Right renal cortex interstitium (tissue), 3 donors: ENCODE measurements around the gene XKR7. TPM values are rescaled to one million over a fixed set of nuclear protein-coding genes. Genes with fewer than 3 reads are reported as not detected.
A peak's percentile ranks its signal among the peaks of the same experiment; 100 is the strongest.

Source experiments
- DNase-seq, 3 donors: peaks; one replicate each; pipeline ENCODE4 v3.0.0-alpha.2; 2013; ENCODE audit warnings: low read depth in 3 of 3, low spot score in 2 of 3
- polyA plus RNA-seq, 3 donors: library from polyadenylated mRNA; unstranded; fragments of 120-200 nt; gene quantifications; one replicate each; pipeline ENCODE4 v1.2.1, GENCODE V29; 2013; ENCODE audit not compliant: insufficient read length in 3 of 3

XKR7 gene
- polyA plus RNA-seq, 3 donors, result 0.24 to 0.33 (median 0.26) TPM

DNA sequence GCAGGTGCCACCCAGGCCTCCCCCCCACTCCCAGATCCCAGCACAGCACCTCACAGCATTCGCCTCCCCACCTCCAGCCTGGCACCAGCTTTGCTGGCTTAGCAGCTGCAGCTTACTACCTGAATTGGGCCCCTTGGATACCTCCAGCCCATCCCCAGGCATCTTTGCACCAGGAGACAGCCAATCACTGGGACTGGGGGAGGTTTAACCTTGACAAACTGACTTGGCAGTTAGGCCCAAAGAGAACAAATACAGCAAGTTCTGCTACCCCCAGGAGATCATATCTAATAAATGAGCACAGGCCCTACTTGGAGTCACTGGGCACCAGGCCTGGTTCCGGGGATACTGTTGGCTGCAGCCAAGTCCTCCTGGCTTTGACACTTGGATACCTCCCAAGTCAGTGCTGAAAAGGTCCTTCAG is 24.9 kb upstream of the XKR7 start:
- no peak for DNase-seq

DNA sequence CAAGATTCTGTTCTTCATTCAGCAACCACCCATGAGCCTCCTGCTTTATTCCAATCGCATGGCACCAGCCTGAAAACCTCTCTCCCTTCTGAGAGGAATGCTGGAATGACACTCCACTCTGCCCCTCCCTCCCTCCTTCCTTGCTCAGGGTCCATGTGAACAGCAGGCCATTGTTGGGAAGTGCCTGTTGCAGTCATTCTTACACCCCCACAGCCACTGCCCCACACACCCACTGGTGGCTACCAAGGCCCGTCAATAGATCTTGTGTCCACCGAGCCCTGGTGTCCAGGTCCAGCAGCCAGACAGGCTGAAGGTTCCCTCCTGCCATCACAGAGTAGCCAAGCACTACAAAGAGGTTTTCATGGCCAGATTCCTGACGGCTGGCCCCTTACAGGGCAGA is 22.6 kb upstream of the XKR7 start:
- no peak for DNase-seq

DNA sequence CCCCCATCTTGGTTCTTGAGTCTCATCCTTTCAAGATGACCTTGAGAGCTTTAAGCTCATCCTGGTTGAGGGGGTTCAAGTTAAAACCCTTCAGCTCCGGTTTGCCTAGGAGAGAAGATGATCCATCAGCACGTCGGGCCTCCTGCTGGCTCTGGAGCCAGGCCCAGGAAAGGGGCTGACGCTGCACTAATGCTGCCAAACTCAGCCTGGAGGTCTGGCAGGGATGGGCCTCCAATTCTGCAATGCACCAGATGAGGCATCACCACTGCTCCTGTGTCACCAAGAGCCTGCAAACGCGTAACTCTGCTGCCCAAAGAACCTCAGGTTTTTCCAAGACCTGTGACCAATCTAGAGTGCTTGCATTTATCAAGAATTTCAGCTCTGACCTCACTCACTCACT is 22.2 kb upstream of the XKR7 start:
- no peak for DNase-seq

DNA sequence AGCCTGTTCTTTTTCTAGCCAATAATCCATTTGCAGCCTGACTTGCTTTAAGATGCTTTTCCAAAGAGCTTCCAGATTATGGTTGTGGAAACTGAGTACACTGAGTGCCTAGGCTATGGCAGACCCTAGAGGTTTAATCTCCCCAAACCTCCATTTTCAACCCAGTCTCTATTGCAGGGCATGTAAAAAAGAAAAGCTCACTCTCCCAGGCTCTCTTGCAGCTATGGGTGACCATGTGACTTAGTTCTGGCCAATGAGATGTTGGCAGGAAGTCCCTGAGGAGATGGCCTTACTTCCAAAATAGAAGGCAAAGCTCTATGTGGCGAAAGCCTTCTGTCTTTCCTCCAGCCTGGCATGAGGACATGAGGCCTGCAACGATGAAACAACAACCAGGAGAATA is 19.9 kb upstream of the XKR7 start:
- DNase-seq, result no peak

DNA sequence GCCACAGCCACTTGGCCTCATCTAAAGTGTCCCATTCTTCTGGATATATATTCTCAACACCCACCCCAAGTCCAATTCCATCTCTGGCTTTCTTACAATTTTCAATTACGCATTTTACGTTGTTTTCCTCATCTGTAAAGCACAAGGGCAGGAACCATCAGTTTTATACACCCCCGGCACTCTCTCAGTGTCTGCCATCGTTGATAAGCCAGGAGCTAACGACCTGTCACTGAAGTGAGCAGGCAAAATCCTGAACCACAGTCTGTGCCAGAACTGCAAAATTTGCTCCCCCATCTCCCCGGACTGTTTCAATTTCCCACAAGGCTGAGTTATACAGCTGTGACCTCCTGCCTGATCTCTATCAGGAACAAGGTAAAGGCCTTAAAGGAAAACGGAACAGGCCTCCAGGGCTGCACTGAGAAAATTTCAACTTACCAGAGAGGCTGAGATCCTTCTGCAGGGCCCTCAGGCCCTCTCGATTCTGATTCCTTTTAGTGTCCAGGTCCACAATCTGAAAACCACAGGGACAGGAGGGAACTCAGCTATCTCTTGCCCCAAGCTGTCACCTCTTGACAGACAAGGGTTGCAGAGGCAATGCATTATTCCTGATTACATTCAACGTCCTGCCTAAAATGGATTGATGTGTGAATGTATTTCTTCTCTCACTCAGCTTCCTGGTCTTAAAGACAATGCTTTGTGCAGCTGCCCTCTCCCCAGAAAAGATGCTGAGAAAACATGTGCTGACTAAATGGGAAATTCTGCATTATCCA is 17.9 kb upstream of the XKR7 start:
- DNase-seq, result no peak

DNA sequence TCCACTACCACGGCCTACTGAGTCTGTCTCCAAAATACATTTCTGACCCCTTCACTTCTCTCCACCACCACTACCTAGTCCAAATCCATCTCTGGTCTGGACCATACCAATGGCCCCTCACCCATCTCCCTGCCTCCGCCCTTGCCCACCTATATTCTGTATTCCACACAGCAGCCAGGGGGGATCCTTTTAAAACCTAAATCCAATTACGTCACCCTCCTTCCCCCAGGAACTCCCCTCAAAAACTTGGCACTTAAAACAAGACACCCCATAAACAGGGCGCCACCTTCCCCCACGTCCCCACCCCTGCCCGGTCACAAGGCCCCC is 16.8 kb upstream of the XKR7 start:
- no peak for DNase-seq

DNA sequence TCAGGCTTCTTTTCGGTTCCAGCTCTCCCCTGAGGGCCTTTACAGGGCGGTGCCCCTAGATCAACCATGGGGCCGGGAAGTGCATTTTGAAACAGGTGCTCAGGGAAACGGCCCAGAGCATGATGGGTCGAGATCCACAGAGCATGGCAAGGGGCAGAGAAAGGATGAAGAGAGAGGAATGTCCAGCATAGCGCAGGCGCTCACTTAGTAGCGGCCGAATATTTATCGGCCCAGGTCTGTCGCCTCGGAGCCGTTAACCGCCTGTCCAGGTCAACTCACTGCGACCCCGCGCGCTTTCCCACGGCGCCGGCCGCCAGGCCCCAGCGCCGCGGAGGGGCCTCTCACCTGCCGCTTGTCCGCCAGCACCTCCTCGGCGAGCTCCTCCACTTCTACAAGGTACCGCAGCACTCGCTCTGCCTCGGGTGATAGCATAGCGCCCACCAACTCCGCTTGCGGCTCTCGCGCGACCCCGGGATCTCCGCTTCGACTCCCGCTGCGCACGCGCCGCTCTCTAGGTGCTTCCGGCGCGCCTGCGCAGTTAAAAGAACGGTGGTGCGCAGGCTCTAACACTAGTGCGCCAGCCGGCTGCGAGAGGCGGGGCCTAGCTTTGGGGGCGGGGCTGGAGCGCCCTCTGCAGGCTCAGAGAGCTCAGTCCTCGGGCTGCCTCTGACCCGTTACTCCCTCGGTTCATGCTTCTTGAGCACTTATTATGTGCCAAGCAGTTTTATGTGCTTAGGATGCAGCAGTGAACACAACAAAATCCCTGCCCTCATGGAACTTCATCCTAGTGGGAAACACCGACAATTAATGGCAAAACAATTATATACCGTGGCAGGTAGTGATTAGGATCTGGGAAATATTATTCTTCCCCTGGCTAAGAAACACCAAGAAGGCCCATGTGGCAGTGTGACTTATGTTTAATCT is 16.2 kb upstream of the XKR7 start, which contains the start of gene PDRG1:
Gene PDRG1 (minus strand): TSS at position 517 of the 924 bp plus-strand sequence. CDS start 85 bp downstream, at position 432.
- peak; percentile 89 to 92 (median 91) for DNase-seq

DNA sequence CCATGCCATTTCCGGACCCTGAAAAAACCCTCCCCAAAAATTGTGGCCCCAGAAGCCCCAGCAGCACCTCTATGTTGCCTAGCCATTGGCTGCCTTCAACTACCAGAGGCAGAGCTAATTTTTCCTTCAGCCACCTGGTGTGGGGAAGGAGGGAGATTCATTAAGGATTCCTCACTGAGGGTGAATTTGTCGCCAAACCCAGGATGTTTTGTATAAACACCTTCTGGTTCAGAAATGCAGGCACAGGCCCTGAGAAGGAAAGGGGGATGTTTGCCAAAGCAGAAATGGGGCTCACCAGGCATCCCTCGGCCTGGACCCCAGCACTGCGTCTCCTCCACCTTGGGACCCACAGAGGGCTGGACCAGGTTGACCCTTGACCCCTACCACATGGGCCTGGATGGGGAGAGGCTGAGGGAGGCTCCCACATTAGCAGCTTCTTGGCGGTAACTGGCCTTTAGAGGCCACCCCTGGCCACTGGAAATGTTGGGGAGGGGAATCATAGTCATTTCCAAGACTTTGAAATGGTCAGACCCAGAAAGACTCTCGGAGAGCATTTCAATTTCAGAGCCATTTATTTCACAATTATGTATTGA is 14.3 kb upstream of the XKR7 start:
- no peak for DNase-seq

DNA sequence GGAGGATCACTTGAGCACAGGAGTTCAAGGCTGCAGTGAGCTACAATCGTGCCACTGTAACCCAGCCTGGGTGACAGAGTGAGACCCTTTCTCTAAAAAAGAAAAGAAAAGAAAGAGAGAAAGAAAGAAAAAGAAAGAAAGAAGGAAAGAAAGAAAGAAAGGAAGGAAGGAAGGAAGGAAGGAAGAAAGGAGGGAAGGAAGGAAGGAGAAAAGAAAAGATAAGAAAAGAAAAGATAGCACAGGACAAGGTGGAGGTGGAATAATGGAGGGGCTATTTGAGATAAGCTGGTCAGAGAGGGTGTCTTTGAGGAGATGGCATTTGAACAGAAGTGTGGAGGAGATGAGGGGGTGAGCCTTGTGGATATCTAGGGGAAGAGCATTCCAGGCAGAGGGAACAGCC is 13.5 kb upstream of the XKR7 start:
- no peak for DNase-seq

DNA sequence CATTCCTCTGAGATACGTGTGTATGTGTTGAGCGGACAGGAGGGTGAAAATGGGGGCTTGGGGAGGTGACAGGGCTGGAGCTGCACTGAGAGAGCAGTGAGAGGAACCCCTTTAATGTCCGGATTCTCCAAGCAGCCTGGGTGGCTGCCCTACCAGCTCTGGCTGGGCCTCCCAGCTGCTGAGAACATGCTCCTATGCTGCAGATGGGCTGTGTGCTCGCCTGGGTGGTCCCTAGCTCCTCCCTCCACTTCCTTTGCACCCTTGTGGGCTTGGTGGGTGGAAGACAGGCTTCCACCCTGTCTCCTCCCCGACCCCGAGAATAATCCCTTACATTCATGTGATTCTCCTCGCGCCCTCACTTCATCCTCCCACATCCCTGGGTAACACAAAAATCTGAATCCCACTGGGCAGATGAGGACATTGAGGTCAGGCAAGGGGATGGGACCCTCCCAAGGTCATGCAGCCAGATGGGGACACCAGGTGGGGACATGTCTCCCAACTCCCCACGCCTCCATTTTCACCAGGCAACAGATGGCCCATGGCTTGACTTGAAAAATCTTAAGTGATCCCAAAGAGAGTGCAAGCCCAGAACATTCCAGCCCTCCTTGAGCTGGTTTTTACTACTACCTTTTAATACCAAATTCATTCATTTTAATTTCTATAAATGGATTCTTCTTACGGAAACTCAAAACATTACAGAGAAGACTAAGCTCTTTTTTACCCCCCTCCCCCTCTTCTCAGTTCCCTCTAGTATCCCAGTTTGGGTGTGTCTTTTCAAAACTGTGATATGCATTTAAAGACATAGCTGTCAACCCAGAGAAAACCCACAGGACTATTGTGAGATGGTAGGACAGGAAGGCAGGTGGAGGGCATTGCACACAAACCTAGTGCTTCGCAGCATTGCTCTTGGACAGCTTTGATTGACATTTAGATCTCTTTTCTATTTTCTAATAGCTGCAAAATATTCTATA is 11.1 kb upstream of the XKR7 start:
- no peak for DNase-seq

DNA sequence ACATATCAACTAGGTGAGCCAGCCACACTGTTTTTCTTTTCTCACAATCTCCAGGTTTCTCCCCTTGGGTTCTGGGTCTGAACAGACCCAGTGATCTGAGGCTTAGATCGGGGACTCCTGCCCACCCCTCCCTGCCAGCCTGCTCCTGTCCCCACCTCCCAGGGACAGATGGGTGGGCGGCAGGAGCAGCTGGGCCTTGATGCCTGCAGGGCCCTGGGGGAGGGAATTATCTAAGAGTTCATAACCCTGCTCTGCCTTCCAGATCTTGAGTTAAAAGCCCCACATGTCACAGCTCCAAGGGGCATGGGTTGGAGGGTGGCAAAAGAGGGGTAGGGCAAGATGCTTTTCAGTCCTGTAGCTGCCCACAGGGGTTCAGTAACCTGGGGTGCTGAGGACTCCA is 5.2 kb upstream of the XKR7 start:
- DNase-seq, result no peak

DNA sequence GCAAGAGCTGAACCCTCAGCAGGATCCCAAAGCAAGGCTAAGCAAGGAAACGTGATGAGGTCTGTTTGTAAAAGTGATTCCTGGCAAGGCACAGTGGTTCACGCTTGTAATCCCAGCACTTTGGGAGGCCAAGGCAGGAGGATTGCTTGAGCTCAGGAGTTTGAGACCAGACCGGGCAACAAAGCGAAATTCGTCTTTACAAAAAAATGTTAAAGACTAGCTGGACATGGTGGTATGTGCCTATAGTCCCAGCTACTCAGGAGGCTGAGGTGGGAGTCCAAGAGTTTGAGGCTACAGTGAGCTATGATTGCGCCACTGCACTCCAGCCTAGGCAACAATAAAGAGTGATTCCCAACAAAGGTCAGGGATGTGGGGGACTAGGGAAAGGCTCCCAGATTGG is 4.1 kb upstream of the XKR7 start:
- no peak for DNase-seq

DNA sequence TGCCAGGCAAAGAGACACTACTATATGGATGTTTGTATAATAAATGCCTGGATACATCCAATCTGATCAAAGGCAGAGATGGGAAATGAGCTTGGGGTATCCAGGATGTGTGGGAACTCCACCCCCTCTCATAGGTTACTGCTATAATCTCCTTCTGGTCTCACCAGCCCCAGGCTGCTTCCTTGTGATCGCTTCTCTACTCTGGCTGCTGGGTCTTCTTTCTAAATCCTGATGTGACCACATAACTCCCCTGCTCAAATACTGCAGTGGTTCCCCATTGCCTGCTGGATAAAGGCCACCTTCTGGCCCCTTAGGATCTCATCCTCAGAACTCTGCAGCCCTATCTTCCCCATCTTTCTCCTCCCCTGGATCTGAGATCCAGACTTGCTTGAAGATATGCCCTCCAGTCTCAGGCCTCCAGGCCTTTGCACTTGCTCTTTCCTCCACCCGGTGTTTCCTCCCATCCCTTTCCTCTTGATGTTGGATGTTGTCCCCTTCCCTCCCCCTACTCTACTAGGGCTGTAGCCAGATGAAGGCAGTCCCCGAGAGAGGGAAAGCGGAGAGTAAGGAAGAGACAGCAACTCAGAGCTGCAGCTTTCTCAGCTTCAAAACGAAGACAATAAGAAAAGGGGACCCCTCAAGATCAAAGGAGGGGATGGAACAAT is 828 bp upstream of the XKR7 start:
- DNase-seq, result no peak

DNA sequence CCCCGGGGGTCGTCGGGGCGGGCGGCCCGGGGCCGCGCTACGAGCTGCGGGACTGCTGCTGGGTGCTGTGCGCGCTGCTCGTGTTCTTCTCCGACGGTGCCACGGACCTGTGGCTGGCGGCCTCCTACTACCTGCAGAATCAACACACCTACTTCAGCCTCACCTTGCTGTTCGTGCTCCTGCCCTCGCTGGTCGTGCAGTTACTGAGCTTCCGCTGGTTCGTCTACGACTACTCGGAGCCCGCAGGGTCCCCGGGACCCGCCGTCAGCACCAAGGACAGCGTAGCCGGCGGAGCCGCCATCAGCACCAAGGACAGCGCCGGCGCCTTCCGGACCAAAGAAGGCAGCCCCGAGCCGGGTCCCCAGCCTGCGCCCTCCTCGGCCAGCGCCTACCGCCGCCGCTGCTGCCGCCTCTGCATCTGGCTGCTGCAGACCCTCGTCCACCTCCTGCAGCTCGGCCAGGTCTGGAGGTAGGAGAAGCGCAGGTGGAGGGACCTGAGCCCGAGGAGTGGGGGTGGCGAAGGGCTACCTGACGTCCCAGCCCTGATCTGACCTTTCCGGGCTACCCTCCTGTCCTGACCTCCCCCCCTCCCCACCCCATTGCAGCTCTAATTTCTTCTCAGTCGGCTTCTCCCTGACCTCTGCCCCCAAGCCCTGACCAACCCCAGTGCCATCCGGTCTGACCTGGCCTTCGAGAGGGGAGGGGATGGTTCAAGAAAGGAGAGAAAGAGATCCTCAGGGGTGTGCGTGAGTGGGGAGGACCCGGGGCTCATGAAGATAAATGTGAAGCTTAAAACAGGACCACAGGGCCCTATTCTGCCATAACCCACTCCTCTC is 558 bp downstream of the XKR7 start:
- peak; percentile 65 to 79 (median 77) for DNase-seq

DNA sequence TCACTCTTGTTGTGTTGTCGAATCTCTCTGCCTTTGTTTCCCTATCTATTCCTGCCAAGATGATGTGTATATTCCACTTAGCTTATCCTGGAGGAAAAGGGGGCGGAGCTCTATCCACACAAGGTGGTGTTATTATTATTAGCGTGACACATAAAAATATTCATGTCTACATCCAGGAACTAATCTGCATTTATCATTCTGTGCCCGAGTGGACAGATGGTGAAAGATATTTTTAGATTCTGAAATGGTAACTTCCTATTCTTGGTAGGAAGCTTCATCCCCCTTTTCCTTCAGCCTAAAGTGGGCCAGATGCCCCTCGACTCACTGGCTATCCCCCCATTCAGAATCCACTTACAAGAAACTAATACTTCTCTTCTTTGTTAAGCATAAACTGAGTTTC is 2.0 kb downstream of the XKR7 start:
- DNase-seq, result no peak

DNA sequence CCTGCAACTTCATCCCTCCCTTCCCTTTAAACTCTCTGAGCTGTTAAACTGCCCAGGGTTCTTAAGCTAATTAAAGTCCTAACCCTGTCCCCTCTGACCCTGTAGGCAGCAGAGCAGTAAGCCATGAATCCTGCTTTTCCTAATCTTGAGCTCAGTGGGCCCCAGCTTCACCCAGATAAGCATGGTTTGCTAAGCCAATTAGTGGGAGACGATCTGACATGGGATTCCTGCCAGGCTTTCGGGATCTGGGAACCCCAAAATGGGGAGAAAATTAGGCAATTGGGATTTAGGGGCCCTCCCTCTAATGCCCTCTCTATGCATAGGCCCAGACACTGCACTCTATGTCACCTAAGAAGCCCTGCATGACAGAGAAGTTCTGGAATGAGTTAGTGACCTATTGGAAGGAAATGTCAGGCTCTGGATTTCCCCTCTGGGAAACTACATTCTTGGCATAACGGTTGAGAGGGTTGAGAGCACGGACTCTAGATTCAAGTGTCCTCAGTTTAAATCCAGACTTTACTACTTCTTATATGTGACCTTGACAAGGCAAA is 4.6 kb downstream of the XKR7 start:
- peak in 1 of 3 donors; percentile 53 for DNase-seq

DNA sequence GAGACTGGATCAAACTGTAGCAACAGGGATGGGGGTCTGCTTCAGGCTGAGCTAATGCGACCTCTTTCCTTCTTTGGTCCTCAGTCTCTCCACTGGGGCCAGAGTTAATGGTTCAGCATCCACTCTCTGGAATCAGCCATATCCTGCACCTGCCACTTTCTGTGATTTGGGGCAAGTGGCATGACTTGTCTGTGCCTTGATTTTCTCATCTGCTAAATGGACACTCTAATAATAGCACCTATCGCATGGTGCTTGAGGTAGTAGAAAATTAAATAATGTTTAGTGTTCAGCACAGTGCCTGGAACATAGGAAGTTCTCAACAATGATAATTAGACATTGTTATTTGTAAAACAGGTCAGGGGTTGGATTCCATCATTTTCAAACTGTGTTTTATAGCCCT is 6.3 kb downstream of the XKR7 start:
- DNase-seq, result no peak

DNA sequence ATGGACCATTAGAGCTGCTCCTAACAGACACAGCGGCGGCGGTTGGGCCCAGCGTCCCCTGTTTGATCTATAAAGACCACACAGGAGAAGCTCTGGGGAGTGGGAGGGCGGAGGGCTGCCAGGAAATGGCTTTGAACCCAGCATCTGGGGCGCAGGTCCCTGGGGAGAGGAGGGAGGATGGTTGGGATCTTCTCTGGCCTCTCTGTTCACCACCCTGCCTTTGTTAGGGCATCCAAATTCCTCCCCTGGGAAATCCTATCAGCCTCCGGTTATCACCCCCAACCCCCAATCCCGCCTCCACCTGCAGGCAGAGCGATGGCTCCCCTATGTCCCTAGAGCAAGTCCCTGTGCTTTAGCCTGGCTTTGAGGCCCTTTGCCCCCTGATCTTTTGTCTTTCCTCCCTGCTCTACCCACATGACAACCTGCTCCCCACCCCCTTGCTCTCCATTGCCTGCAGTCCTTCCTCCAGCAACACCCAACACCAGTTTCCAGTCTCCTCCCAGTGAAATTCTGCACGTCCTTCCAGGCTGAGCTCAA is 7.1 kb downstream of the XKR7 start:
- DNase-seq, result peak in 1 of 3 donors; percentile 51
